ENCODE data around the gene EVC.

GRCh38 chr4:5685296-5685695 lies 25.7 kb upstream of the EVC start:
- TF ChIP-seq L3MBTL2 (conservative IDR thresholded peaks at IDR 0.05), result no peak
- no peak for TF ChIP-seq SP1 (IDR thresholded peaks at IDR 0.05)
- TF ChIP-seq BHLHE40 (IDR thresholded peaks at IDR 0.05; ENCODE audit: borderline replicate concordance), result no peak
- TF ChIP-seq LEF1 (IDR thresholded peaks at IDR 0.05; ENCODE audit: borderline replicate concordance), result no peak
- TF ChIP-seq ARNT (IDR thresholded peaks at IDR 0.05), result no peak
- no peak for TF ChIP-seq FOXM1 (IDR thresholded peaks at IDR 0.05; ENCODE audit: borderline replicate concordance)
- TF ChIP-seq ELF4 (IDR thresholded peaks at IDR 0.05), result no peak
- no peak for TF ChIP-seq NFRKB (IDR thresholded peaks at IDR 0.05)
- TF ChIP-seq ZNF384 (IDR thresholded peaks at IDR 0.05), result no peak
- no peak for TF ChIP-seq SUZ12 (IDR thresholded peaks at IDR 0.05)
- no peak for TF ChIP-seq TARDBP (IDR thresholded peaks at IDR 0.05)
- TF ChIP-seq FOXA1 (IDR thresholded peaks at IDR 0.05), result no peak
